K562 (cell line): ENCODE results near the gene CDC42EP2. TPM values are rescaled to one million over a fixed set of nuclear protein-coding genes. Genes with fewer than 3 reads are reported as not detected.

Experiments
- ATF7 ChIP-seq: fragments of 450-650 bp; IDR thresholded peaks from 2 replicates; pipeline ENCODE4 v1.7.1; 2014; ENCODE audit warnings: mild to moderate bottlenecking, moderate library complexity
- BMI1 ChIP-seq: fragments of 150-350 bp; IDR thresholded peaks from 2 replicates; pipeline ENCODE4 v1.6.1; 2014; ENCODE audit warnings: low read length
- CTBP1 ChIP-seq: fragments of 450-650 bp; IDR thresholded peaks from 2 replicates; pipeline ENCODE4 v1.6.1; 2016; ENCODE audit warnings: borderline replicate concordance
- HDAC2 ChIP-seq: fragments of 450-650 bp; IDR thresholded peaks from 2 replicates; pipeline ENCODE4 v1.6.1; 2016; ENCODE audit warnings: mild to moderate bottlenecking
- JUN ChIP-seq, 2 experiments: sonication (generic) in 1 of 2; formaldehyde crosslinking in 1 of 2; IDR thresholded peaks; 2 replicates each; pipeline versions ENCODE4 v1.6.1 to v1.8.0; 2012 to 2022; ENCODE audit warnings: borderline replicate concordance in 2 of 2, mild to moderate bottlenecking in 2 of 2, improper control_type of control experiment in 1 of 2, low read depth in 1 of 2, low read length in 1 of 2, missing genetic modification reagents in 1 of 2
- KDM1A ChIP-seq, 2 experiments: fragments of 450-650 bp; IDR thresholded peaks; 2 replicates each; pipeline ENCODE4 v1.6.1; 2016; ENCODE audit warnings: mild to moderate bottlenecking in 2 of 2
- LCOR ChIP-seq: sonication (generic); formaldehyde crosslinking; IDR thresholded peaks from 2 replicates; pipeline ENCODE4 v1.8.0; 2022; ENCODE audit warnings: mild to moderate bottlenecking, missing genetic modification reagents
- NRF1 ChIP-seq, 2 experiments: fragments of 450-650 bp; IDR thresholded peaks in 1 of 2; conservative IDR thresholded peaks in 1 of 2; 2 replicates each; pipeline ENCODE4 v1.6.1; 2014; ENCODE audit warnings: mild to moderate bottlenecking in 2 of 2
- PHB2 ChIP-seq: fragments of 450-650 bp; IDR thresholded peaks from 2 replicates; pipeline ENCODE4 v1.6.1; 2017; ENCODE audit warnings: low read depth
- SIN3A ChIP-seq, 2 experiments: fragments of 150-350 bp in 1 of 2; IDR thresholded peaks; 2 replicates each; pipeline ENCODE4 v1.6.1; 2011 to 2016; ENCODE audit warnings: borderline replicate concordance in 2 of 2, low read depth in 2 of 2, low read length in 2 of 2, mild to moderate bottlenecking in 2 of 2, moderate library complexity in 2 of 2; ENCODE audit not compliant: control insufficient read depth in 1 of 2
- SMAD4 ChIP-seq: fragments of 250-450 bp; sonication (Bioruptor Pico); conservative IDR thresholded peaks from 2 replicates; pipeline ENCODE4 v1.8.0; 2021; ENCODE audit warnings: inconsistent platforms, mild to moderate bottlenecking, moderate library complexity
- SP1 ChIP-seq: sonication (generic); formaldehyde crosslinking; IDR thresholded peaks from 2 replicates; pipeline ENCODE4 v1.8.1; 2022; ENCODE audit warnings: mild to moderate bottlenecking, missing genetic modification reagents
- SPI1 ChIP-seq: IDR thresholded peaks from 2 replicates; pipeline ENCODE4 v1.6.1; 2011; ENCODE audit warnings: low read depth, low read length, control low read depth, borderline replicate concordance
- SRSF7 ChIP-seq: fragments of 200-400 bp; formaldehyde crosslinking; optimal IDR thresholded peaks from 2 replicates; pipeline ENCODE3; 2017; ENCODE audit warnings: mild to moderate bottlenecking, low read depth, low read length
- TCF3 ChIP-seq: sonication (generic); formaldehyde crosslinking; IDR thresholded peaks from 2 replicates; pipeline ENCODE4 v1.4.0; 2020; ENCODE audit warnings: mild to moderate bottlenecking, missing genetic modification reagents
- VEZF1 ChIP-seq: fragments of 200-800 bp; sonication (Bioruptor generic); IDR thresholded peaks from 2 replicates; pipeline ENCODE4 v1.6.1; 2017; ENCODE audit warnings: missing genetic modification characterization, missing compliant biosample characterization
- ZNF121 ChIP-seq: sonication (generic); formaldehyde crosslinking; conservative IDR thresholded peaks from 2 replicates; pipeline ENCODE4 v1.8.0; 2022; ENCODE audit warnings: missing genetic modification reagents
- ZNF280B ChIP-seq: fragments of 250-450 bp; sonication (Bioruptor Pico); IDR thresholded peaks from 2 replicates; pipeline ENCODE4 v1.5.1; 2021; ENCODE audit warnings: mild to moderate bottlenecking
- ZNF561 ChIP-seq: fragments of 450-650 bp; formaldehyde crosslinking; conservative IDR thresholded peaks from 2 replicates; pipeline ENCODE4 v1.4.0; 2020; ENCODE audit warnings: mild to moderate bottlenecking, moderate library complexity
- ZNF592 ChIP-seq: fragments of 450-650 bp; IDR thresholded peaks from 2 replicates; pipeline ENCODE4 v1.6.1; 2017; ENCODE audit warnings: antibody characterized with exemption, mild to moderate bottlenecking
- ZNF764 ChIP-seq: fragments of 250-450 bp; sonication (Bioruptor Pico); IDR thresholded peaks from 2 replicates; pipeline ENCODE4 v1.4.0; 2020; ENCODE audit warnings: low read depth, mild to moderate bottlenecking, moderate library complexity
- polyA plus RNA-seq, 8 experiments: library from polyadenylated mRNA; depleted of rRNA in 4 of 8; stranded (reverse) in 5 of 8; unstranded in 3 of 8; fragments of >200 nt; fragmentation: Nextera tagmentation in 2 of 8; fragmentation: Illumina TruSeq in 1 of 8; extraction: Ambion mirVana in 2 of 8; extraction: Trizol in 1 of 8; gene quantifications; 2 replicates each; pipeline versions ENCODE4 v1.2.1 to v1.2.3, GENCODE V29; 2011 to 2014; ENCODE audit warnings: inconsistent platforms in 1 of 8, missing spikeins in 1 of 8
- total RNA-seq, 7 experiments: library from RNA; depleted of rRNA in 6 of 7; stranded (reverse); fragments of >200 nt in 6 of 7; fragmentation: Illumina TruSeq in 2 of 7; extraction: Trizol in 2 of 7; gene quantifications; 2 replicates each; pipeline versions ENCODE4 v1.2.1 to v1.2.3, GENCODE V29; 2011 to 2021; ENCODE audit warnings: low replicate concordance in 1 of 7

The CDC42EP2 gene
- total and polyA plus RNA-seq, 9 of the 15 experiments (the other 6 are each of a cell fraction or from before 2014, with no cell fraction given) = 0.27 to 3.5 (median 0.83) TPM; not detected in 1

GRCh38 chr11:65362320-65362931 is 47.8 kb downstream of the CDC42EP2 start (continued):
- TF ChIP-seq ZNF280B (CRISPR knock-in tag) (no peak), HDAC2 (peak; percentile 45; the same call in 1 of the 2 replicates), PHB2 (peak; percentile 46; the same call in 1 of the 2 replicates), SP1 (no peak), ZNF764 (no peak), ATF7 (peak; percentile 21; the same call in 1 of the 2 replicates), TCF3 (CRISPR knock-in tag) (peak; percentile 69), SPI1 (peak; percentile 8; the same call in 1 of the 2 replicates), SMAD4 (CRISPR knock-in tag) (0 out of 2 replicates have a peak, but pooled peaks have one; percentile 22), SIN3A (IDR thresholded peaks at IDR 0.05; ENCODE audit: borderline replicate concordance in 2 of 2, control insufficient read depth in 1 of 2, low read depth in 2 of 2, low read length in 2 of 2) (no peak), CTBP1 (0 out of 2 replicates have a peak, but pooled peaks have one; percentile 29), ZNF561 (no peak), BMI1 (no peak), JUN (IDR thresholded peaks at IDR 0.05; ENCODE audit: borderline replicate concordance, low read depth, low read length) (no peak), JUN (CRISPR knock-in tag; IDR thresholded peaks at IDR 0.05; ENCODE audit: borderline replicate concordance) (no peak), VEZF1 (CRISPR knock-in tag) (peak; percentile 70), SRSF7 (no peak), NRF1 (conservative IDR thresholded peaks at IDR 0.05 in 1 of 2, IDR thresholded peaks at IDR 0.05 in 1 of 2) (peak; percentile 23 to 40; a peak in 2 of 4 replicates), LCOR (CRISPR knock-in tag) (peak; percentile 61; the same call in 1 of the 2 replicates), ZNF121 (no peak), KDM1A (IDR thresholded peaks at IDR 0.05) (0 out of 4 replicates have a peak, but pooled peaks of 1 of the 2 experiments have one; percentile 26), ZNF592 (no peak)
